IMR-90 (cell line): ENCODE measurements around the gene THRB. TPM values are rescaled to one million over a fixed set of nuclear protein-coding genes. Genes with fewer than 3 reads are reported as not detected.

Experiments
- ATAC-seq: fragments of 200-7000 bp; cut with Tn5 transposase; 2 replicates; pipeline ENCODE4 v1.9.1; 2020; ENCODE audit warnings: low read depth, mild to moderate bottlenecking, moderate library complexity
- BruUV-seq: library from RNA; stranded (reverse); fragments of 400-500 nt; replicated peaks from 2 replicates; lab custom pipeline; 2021; lab: Mats Ljungman, UMichigan
- CTCF ChIA-PET: fragments of 300-600 bp; formaldehyde crosslinking; extraction: SDS; loops from one replicate; lab custom pipeline; 2021; ENCODE audit warnings: antibody characterized with exemption; lab: Yijun Ruan, JAX
- POLR2A ChIA-PET: fragments of 300-600 bp; sonication (Branson Sonifier 250); formaldehyde crosslinking; loops from one replicate; lab custom pipeline; 2022; ENCODE audit warnings: antibody characterized with exemption; ENCODE audit not compliant: unreplicated experiment; lab: Charles Lee
- DNase-seq: peaks from one replicate; pipeline ENCODE4 v3.0.0; 2013
- H2AFZ ChIP-seq: replicated peaks from 2 replicates; pipeline ENCODE3; 2013; ENCODE audit warnings: low read length, mild to moderate bottlenecking; ENCODE audit not compliant: poor library complexity
- H2AK5ac ChIP-seq: 2 replicates; pipeline ENCODE4 v1.6.1; 2013; ENCODE audit warnings: low read depth, low read length, inconsistent platforms
- H2AK9ac ChIP-seq: replicated peaks from 2 replicates; pipeline ENCODE3; 2013; ENCODE audit warnings: mild to moderate bottlenecking, low read depth, low read length, moderate library complexity; ENCODE audit not compliant: poor library complexity
- H2BK120ac ChIP-seq: 2 replicates; pipeline ENCODE4 v1.6.1; 2013; ENCODE audit warnings: low read depth, low read length, inconsistent platforms
- H2BK15ac ChIP-seq: 3 replicates; pipeline ENCODE4 v1.6.1; 2013; ENCODE audit warnings: low read depth, low read length, inconsistent platforms
- H2BK20ac ChIP-seq: 2 replicates; pipeline ENCODE4 v1.6.1; 2013; ENCODE audit warnings: low read depth, mild to moderate bottlenecking, inconsistent platforms, low read length, moderate library complexity
- H2BK5ac ChIP-seq: 2 replicates; pipeline ENCODE4 v1.6.1; 2013; ENCODE audit warnings: mild to moderate bottlenecking, low read depth, low read length, inconsistent platforms; ENCODE audit not compliant: poor library complexity, severe bottlenecking
- H3K14ac ChIP-seq: replicated peaks from 2 replicates; pipeline ENCODE4 v1.6.1; 2013; ENCODE audit warnings: low read depth, low read length, inconsistent platforms
- H3K18ac ChIP-seq: 2 replicates; pipeline ENCODE4 v1.6.1; 2013; ENCODE audit warnings: low read depth, low read length, control low read depth
- H3K23ac ChIP-seq: 2 replicates; pipeline ENCODE4 v1.6.1; 2013; ENCODE audit warnings: low read depth, low read length, inconsistent platforms
- H3K27ac ChIP-seq: 2 replicates; pipeline ENCODE4 v1.5.1; 2013; ENCODE audit warnings: mild to moderate bottlenecking, control low read depth, low read length; ENCODE audit not compliant: insufficient read depth
- H3K27me3 ChIP-seq: 2 replicates; pipeline ENCODE4 v1.6.1; 2013; ENCODE audit warnings: low read length; ENCODE audit not compliant: control insufficient read depth, insufficient read depth
- H3K36me3 ChIP-seq: 2 replicates; pipeline ENCODE4 v1.6.1; 2013; ENCODE audit warnings: low read length, mixed read lengths; ENCODE audit not compliant: control insufficient read depth, insufficient read depth
- H3K4ac ChIP-seq: 2 replicates; pipeline ENCODE4 v1.6.1; 2013; ENCODE audit warnings: low read depth, low read length, inconsistent platforms
- H3K4me1 ChIP-seq: 2 replicates; pipeline ENCODE4 v1.6.1; 2013; ENCODE audit warnings: low read length, mixed read lengths; ENCODE audit not compliant: control insufficient read depth, insufficient read depth
- H3K4me2 ChIP-seq: 2 replicates; pipeline ENCODE4 v1.6.1; 2013; ENCODE audit warnings: low read depth, mild to moderate bottlenecking, control low read depth, low read length, moderate library complexity
- H3K4me3 ChIP-seq: 2 replicates; pipeline ENCODE4 v1.5.1; 2013; ENCODE audit warnings: low read depth, mild to moderate bottlenecking, control low read depth, low read length, moderate library complexity; ENCODE audit not compliant: insufficient read depth
- H3K56ac ChIP-seq: 2 replicates; pipeline ENCODE4 v1.6.1; 2013; ENCODE audit warnings: low read length, inconsistent platforms; ENCODE audit not compliant: insufficient read depth; ENCODE audit errors: extremely low read depth
- H3K79me1 ChIP-seq, 2 experiments: 2 replicates each; pipeline ENCODE4 v1.6.1; 2013; ENCODE audit warnings: low read length in 2 of 2, inconsistent platforms in 1 of 2, low read depth in 1 of 2
- H3K9ac ChIP-seq: 2 replicates; pipeline ENCODE4 v1.6.1; 2013; ENCODE audit warnings: low read depth, low read length, control low read depth
- H3K9me1 ChIP-seq: 2 replicates; pipeline ENCODE4 v1.6.1; 2013; ENCODE audit warnings: low read length, inconsistent platforms; ENCODE audit not compliant: insufficient read depth
- H3K9me3 ChIP-seq: 2 replicates; pipeline ENCODE4 v1.6.1; 2013; ENCODE audit warnings: low read length; ENCODE audit not compliant: control insufficient read depth, insufficient read depth
- H4K20me1 ChIP-seq: 2 replicates; pipeline ENCODE4 v1.6.1; 2013; ENCODE audit warnings: low read length, inconsistent platforms; ENCODE audit not compliant: insufficient read depth
- H4K5ac ChIP-seq: 2 replicates; pipeline ENCODE4 v1.6.1; 2013; ENCODE audit warnings: mild to moderate bottlenecking, low read depth, low read length, control low read depth
- H4K8ac ChIP-seq, 2 experiments: 2 replicates each; pipeline ENCODE4 v1.6.1; 2013; ENCODE audit warnings: low read depth in 2 of 2, low read length in 2 of 2, control low read depth in 1 of 2, inconsistent platforms in 1 of 2
- H4K91ac ChIP-seq: 2 replicates; pipeline ENCODE4 v1.6.1; 2013; ENCODE audit warnings: low read depth, low read length, inconsistent platforms; ENCODE audit not compliant: insufficient read depth
- BHLHE40 ChIP-seq: fragments of 150-350 bp; IDR thresholded peaks from 2 replicates; pipeline ENCODE4 v1.6.1; 2016; ENCODE audit warnings: mild to moderate bottlenecking, low read depth, low read length
- FOS ChIP-seq: fragments of 150-350 bp; IDR thresholded peaks from 2 replicates; pipeline ENCODE4 v1.6.1; 2016; ENCODE audit warnings: low read depth, low read length
- USF2 ChIP-seq: fragments of 150-350 bp; IDR thresholded peaks from 2 replicates; pipeline ENCODE4 v1.6.1; 2017; ENCODE audit warnings: mild to moderate bottlenecking, antibody characterized with exemption, low read length, low read depth
- WGBS, 2 experiments: methylation state at CpG; one replicate each; pipeline versions ENCODE4 v1.1.5 to v1.1.7; 2013; ENCODE audit warnings: missing lambda C conversion rate in 2 of 2; ENCODE audit not compliant: insufficient read length in 1 of 2; ENCODE audit errors: extremely low coverage in 2 of 2; 5-methylcytosine and 5-hydroxymethylcytosine counted together
- dilution Hi-C: fragments of 300-500 bp; cut with HindIII; formaldehyde crosslinking; loops from one replicate; pipeline ENCODE4 v1.14.3; 2018; ENCODE audit warnings: low sequenced_read_pairs; ENCODE audit not compliant: unreplicated experiment
- in situ Hi-C: fragments of 300-500 bp; cut with MboI; formaldehyde crosslinking; loops from 3 replicates; pipeline ENCODE4 v1.14.3; 2019; ENCODE audit warnings: low sequenced_read_pairs, inconsistent platforms, mixed read lengths
- intact Hi-C: fragments of 100-400 bp; cut with micrococcal nuclease; formaldehyde crosslinking; loops from 2 replicates; pipeline ENCODE4 v1.10.0; 2022
- polyA plus RNA-seq, 3 experiments: library from polyadenylated mRNA; depleted of rRNA; stranded (reverse); fragments of >200 nt; gene quantifications; 2 replicates each; pipeline ENCODE4 v1.2.3, GENCODE V29; 2012; ENCODE audit warnings: low replicate concordance in 1 of 3
- total RNA-seq: library from RNA; depleted of rRNA; stranded (reverse); fragments of >200 nt; gene quantifications from 2 replicates; pipeline ENCODE4 v1.2.3, GENCODE V29; 2012

THRB gene
- total and polyA plus RNA-seq, 2 of the 4 experiments (the other 2 are of a cell fraction) = under 0.01 TPM; not detected in 1

- H2BK20ac ChIP-seq = no peak overlapping the region
- H3K14ac ChIP-seq = no peak overlapping the region
- no peaks in the 10 kb centered on the region for H3K4me1 ChIP-seq
- no peaks in the 10 kb centered on the region; the same call in 1 of the 2 replicates for H3K27me3 ChIP-seq
- H3K9ac ChIP-seq = no peak overlapping the region
- ATAC-seq (no peak), DNase-seq (no peak)
- no peak overlapping the region for H4K5ac ChIP-seq
- H2BK5ac ChIP-seq = no peak overlapping the region
- no peak overlapping the region for H4K91ac ChIP-seq
- dilution Hi-C loops (no loop called here), intact Hi-C loops (no loop called here), in situ Hi-C loops (no loop called here)
- H3K4me3 ChIP-seq = no peak overlapping the region
- no peaks in the 10 kb centered on the region for H3K36me3 ChIP-seq
- H3K79me1 ChIP-seq = no peaks in the 10 kb centered on the region
- no peak overlapping the region for H3K4me2 ChIP-seq
- no peak overlapping the region for H3K27ac ChIP-seq
- no peak overlapping the region for H3K4ac ChIP-seq
- ChIA-PET POLR2A (no interaction called here), CTCF (interaction anchor here (1.0 kb wide), 1 partner anchor 11 kb away, joined by 4 read pairs; no protein-coding TSS in a partner anchor)
- no peaks in the 10 kb centered on the region for H3K9me1 ChIP-seq
- H3K9me3 ChIP-seq = no peaks in the 10 kb centered on the region
- no peak overlapping the region for H2AFZ ChIP-seq
- no peak overlapping the region for H2AK5ac ChIP-seq
- no peak overlapping the region for H3K56ac ChIP-seq
- no peak overlapping the region for H2AK9ac ChIP-seq
- H3K18ac ChIP-seq = no peak overlapping the region
- no TSS peak for BruUV-seq
- H4K8ac ChIP-seq = no peak overlapping the region
- no peaks in the 10 kb centered on the region for H4K20me1 ChIP-seq
- TF ChIP-seq USF2 (no peak), BHLHE40 (no peak), FOS (no peak)
- H3K23ac ChIP-seq = no peak overlapping the region
- 100% methylated on average over 1 of the region's 2 CpGs; no CpG with 5 or more reads in 1 of the 2 experiments for WGBS, 2 experiments
- H2BK15ac ChIP-seq = no peak overlapping the region
- H2BK120ac ChIP-seq = no peak overlapping the region
Measured at GRCh38 chr3:24174614-24175013, 320.0 kb downstream of the THRB start.
